ENCODE data around the gene GPR18.

The GPR18 gene

DNA sequence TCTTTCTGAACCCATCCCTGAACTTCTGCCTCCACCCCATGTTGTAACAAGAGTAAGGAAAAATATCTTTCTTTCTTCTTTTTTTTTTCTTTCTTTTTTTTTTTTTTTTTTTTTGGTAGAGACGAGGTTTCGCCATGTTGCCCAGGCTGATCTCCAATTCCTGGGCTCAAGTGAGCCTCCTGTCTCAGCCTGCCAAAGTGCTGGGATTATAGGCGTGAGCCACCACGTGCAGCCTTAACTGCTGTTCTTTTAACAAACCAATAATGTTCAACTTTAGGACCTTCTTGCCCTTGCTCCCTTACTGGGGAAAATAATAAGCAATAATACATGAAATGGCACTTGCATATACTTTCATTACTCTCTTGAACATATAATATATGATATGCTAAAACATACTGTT is 29.4 kb upstream of the GPR18 start:
- TF ChIP-seq CTCF (IDR thresholded peaks at IDR 0.05; ENCODE audit: low read depth, low read length): no peak
- in situ Hi-C loops (cut with HindIII; ENCODE audit: low sequenced_read_pairs): no loop called here
- no peak for DNase-seq (ENCODE audit: low read depth, low spot score)
- H3K4me3 ChIP-seq (ENCODE audit: low read depth, low read length): no peak overlapping the region

- in situ Hi-C loops (cut with HindIII; ENCODE audit: low sequenced_read_pairs): no loop called here
- TF ChIP-seq CTCF (IDR thresholded peaks at IDR 0.05; ENCODE audit: low read depth, low read length): no peak
- no peak overlapping the region for H3K4me3 ChIP-seq (ENCODE audit: low read depth, low read length)
- DNase-seq (ENCODE audit: low read depth, low spot score): no peak
Measured at GRCh38 chr13:99285432-99286182, 27.4 kb upstream of the GPR18 start.

GRCh38 chr13:99282264-99283231 is 24.4 kb upstream of the GPR18 start:
- in situ Hi-C loops (cut with HindIII; ENCODE audit: low sequenced_read_pairs): no loop called here
- H3K4me3 ChIP-seq (ENCODE audit: low read depth, low read length): no peak overlapping the region
- no peak for TF ChIP-seq CTCF (IDR thresholded peaks at IDR 0.05; ENCODE audit: low read depth, low read length)
- DNase-seq (ENCODE audit: low read depth, low spot score): no peak

DNA sequence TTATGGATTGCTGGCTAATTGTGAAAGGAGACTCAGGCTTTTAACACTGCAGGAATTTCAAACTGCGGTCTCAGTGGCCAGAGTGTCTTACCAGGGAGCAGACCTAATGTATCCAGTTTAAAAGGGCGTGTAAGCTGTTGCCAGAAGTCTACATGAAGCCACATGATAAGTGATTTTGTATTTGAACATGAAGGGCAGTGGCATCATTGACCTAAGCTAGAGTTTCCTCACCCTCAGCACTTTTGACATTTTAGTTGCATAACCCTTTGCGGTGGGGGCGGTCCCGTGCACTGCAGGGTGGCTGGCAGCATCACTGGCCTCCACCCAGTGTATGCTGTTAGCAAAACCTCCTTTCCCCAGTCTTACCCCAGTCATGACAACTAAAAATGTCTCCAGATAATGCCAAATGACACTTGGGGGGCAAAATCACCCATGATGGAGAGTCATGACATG is 23.7 kb upstream of the GPR18 start:
- DNase-seq (ENCODE audit: low read depth, low spot score): no peak
- TF ChIP-seq CTCF (IDR thresholded peaks at IDR 0.05; ENCODE audit: low read depth, low read length): no peak
- in situ Hi-C loops (cut with HindIII; ENCODE audit: low sequenced_read_pairs): no loop called here
- no peak overlapping the region for H3K4me3 ChIP-seq (ENCODE audit: low read depth, low read length)

DNA sequence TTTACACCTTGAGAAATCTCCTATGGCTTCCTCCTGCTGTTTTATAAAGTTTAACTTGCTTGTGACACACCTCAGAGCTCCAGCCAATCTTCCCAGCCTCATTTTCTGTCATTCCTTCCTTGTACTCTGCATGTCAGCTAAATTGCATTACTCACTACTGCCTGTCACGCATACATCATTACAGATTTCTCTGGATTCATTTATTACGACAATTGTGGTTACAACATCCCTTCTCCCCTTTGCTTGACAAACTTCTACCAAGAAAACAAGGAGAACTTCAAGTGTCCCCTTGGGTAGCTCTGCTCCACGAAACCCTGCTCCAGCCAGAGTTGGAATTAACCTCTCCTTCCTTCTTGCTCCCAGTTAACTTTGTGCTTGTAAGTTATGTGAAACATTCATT is 22.0 kb upstream of the GPR18 start:
- in situ Hi-C loops (cut with HindIII; ENCODE audit: low sequenced_read_pairs): no loop called here
- no peak for DNase-seq (ENCODE audit: low read depth, low spot score)
- no peak for TF ChIP-seq CTCF (IDR thresholded peaks at IDR 0.05; ENCODE audit: low read depth, low read length)
- no peak overlapping the region for H3K4me3 ChIP-seq (ENCODE audit: low read depth, low read length)

DNA sequence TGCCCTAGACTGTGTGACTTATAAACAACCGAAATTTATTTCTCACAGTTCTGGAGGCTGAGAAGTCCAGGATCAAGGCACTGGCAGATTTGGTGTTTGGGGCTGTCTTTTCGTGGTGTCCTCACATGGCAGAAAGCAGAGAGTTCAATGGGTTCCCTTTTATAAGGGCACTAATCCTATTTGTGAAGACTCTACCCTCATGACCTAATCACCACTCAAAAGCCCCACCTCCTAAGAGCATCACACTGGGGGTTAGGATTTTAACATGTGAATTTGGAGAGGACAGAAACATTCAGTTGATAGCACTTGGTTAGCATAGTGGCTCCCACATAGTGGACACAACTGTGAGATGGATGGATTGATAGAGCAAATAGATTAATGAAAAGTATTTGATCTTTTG is 21.5 kb upstream of the GPR18 start:
- in situ Hi-C loops (cut with HindIII; ENCODE audit: low sequenced_read_pairs): no loop called here
- TF ChIP-seq CTCF (IDR thresholded peaks at IDR 0.05; ENCODE audit: low read depth, low read length): no peak
- no peak overlapping the region for H3K4me3 ChIP-seq (ENCODE audit: low read depth, low read length)
- DNase-seq (ENCODE audit: low read depth, low spot score): no peak
